Measurements from ENCODE around the gene CBX7. TPM values are rescaled to one million over a fixed set of nuclear protein-coding genes. Genes with fewer than 3 reads are reported as not detected.

Gene CBX7
- total RNA-seq, 1 donor from 2014 or later: 89.6 TPM

DNA sequence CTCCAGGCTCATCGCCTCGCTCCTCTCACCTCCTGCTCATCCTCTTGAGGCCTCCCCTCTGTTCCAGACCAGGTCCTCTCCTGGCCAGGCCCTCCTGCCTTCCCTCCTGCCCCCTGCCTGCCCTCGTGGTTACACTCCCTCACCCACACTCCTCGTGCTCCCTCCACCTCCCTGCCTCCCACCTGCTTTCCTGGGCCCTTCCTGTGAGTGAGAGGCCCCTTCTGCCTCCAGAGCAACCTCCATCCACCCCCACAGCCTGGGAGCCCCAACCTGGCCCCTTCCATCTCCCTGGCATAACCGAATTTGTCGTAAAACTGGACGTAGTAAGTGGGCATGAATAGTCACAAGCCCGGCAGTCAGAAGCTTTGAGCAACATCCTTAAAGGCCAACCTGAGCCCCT, 70.9 kb downstream of the CBX7 start:
- no peak for DNase-seq (ENCODE audit: low spot score)

DNA sequence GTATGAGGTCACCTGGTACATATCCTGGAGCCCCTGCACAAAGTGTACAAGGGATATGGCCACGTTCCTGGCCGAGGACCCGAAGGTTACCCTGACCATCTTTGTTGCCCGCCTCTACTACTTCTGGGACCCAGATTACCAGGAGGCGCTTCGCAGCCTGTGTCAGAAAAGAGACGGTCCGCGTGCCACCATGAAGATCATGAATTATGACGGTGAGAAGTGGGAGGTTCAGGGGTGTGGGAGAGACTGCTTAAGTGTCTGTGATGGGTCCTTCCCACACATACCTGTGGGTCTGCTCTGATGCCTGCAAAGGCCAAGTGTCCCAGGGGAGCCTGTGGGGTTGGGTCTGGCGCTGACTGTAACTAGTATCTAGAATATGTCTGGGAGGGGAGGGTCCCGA, 71.5 kb downstream of the CBX7 start:
- DNase-seq (ENCODE audit: low spot score): no peak
- intact Hi-C loops (cut with DNase I): no loop called here

More for the DNA sequence above, 70.9 kb downstream of the CBX7 start:
- intact Hi-C loops (cut with DNase I): no loop called here

Other genes starting within 250 kb of the CBX7 start
- 1.7 TPM for gene APOBEC3A, start 195.1 kb downstream of the CBX7 start, total RNA-seq
- gene APOBEC3B, start 170.3 kb downstream of the CBX7 start, total RNA-seq: 0.54 TPM
- gene APOBEC3C, start 138.4 kb downstream of the CBX7 start, total RNA-seq: 22.1 TPM
- gene APOBEC3D, start 131.6 kb downstream of the CBX7 start, total RNA-seq: 1.3 TPM
- 5.7 TPM for gene APOBEC3F, start 111.8 kb downstream of the CBX7 start, total RNA-seq
- 2.2 TPM for gene APOBEC3G, start 75.4 kb downstream of the CBX7 start, total RNA-seq
- gene APOBEC3H, start 55.4 kb downstream of the CBX7 start, total RNA-seq: not detected
- gene PDGFB, start 92.3 kb upstream of the CBX7 start, total RNA-seq: 21.2 TPM
- 317 TPM for gene RPL3, start 166.9 kb upstream of the CBX7 start, total RNA-seq
- gene SYNGR1, start 197.3 kb upstream of the CBX7 start, total RNA-seq: 41.1 TPM
- 20.6 TPM for gene TAB1, start 247.1 kb upstream of the CBX7 start, total RNA-seq